ENCODE measurements around the gene SLC22A6.

Gene SLC22A6

GRCh38 chr11:63010934-63011439, 26.2 kb upstream of the SLC22A6 start:
- TF ChIP-seq, protein P1, sequence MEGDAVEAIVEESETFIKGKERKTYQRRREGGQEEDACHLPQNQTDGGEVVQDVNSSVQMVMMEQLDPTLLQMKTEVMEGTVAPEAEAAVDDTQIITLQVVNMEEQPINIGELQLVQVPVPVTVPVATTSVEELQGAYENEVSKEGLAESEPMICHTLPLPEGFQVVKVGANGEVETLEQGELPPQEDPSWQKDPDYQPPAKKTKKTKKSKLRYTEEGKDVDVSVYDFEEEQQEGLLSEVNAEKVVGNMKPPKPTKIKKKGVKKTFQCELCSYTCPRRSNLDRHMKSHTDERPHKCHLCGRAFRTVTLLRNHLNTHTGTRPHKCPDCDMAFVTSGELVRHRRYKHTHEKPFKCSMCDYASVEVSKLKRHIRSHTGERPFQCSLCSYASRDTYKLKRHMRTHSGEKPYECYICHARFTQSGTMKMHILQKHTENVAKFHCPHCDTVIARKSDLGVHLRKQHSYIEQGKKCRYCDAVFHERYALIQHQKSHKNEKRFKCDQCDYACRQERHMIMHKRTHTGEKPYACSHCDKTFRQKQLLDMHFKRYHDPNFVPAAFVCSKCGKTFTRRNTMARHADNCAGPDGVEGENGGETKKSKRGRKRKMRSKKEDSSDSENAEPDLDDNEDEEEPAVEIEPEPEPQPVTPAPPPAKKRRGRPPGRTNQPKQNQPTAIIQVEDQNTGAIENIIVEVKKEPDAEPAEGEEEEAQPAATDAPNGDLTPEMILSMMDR (conservative IDR thresholded peaks at IDR 0.05; ENCODE audit: low read depth, low read length) = no peak
- H3K4me3 ChIP-seq (ENCODE audit: low read depth, low read length) = no peak overlapping the region
- no peak for DNase-seq (ENCODE audit: low read depth)

- TF ChIP-seq, protein P1 (conservative IDR thresholded peaks at IDR 0.05; ENCODE audit: low read depth, low read length) = no peak
- H3K4me3 ChIP-seq (ENCODE audit: low read depth, low read length) = no peak overlapping the region
- no peak for DNase-seq (ENCODE audit: low read depth)
Observed at GRCh38 chr11:63007920-63008319, 23.2 kb upstream of the SLC22A6 start.

GRCh38 chr11:63001456-63001855, 16.7 kb upstream of the SLC22A6 start:
- TF ChIP-seq, protein P1 (conservative IDR thresholded peaks at IDR 0.05; ENCODE audit: low read depth, low read length) = no peak
- no peak for DNase-seq (ENCODE audit: low read depth)

GRCh38 chr11:62999649-63000048, 14.9 kb upstream of the SLC22A6 start:
- DNase-seq (ENCODE audit: low read depth) = no peak
- TF ChIP-seq, protein P1 (conservative IDR thresholded peaks at IDR 0.05; ENCODE audit: low read depth, low read length) = no peak
- no peak overlapping the region for H3K4me3 ChIP-seq (ENCODE audit: low read depth, low read length)

More at GRCh38 chr11:63001456-63001855, 16.7 kb upstream of the SLC22A6 start:
- no peak overlapping the region for H3K4me3 ChIP-seq (ENCODE audit: low read depth, low read length)

GRCh38 chr11:62999156-62999555, 14.4 kb upstream of the SLC22A6 start:
- no peak for DNase-seq (ENCODE audit: low read depth)
- TF ChIP-seq, protein P1 (conservative IDR thresholded peaks at IDR 0.05; ENCODE audit: low read depth, low read length) = no peak

GRCh38 chr11:62996271-62996670, 11.5 kb upstream of the SLC22A6 start:
- TF ChIP-seq, protein P1 (conservative IDR thresholded peaks at IDR 0.05; ENCODE audit: low read depth, low read length) = no peak
- DNase-seq (ENCODE audit: low read depth) = no peak
- no peak overlapping the region for H3K4me3 ChIP-seq (ENCODE audit: low read depth, low read length)

More at GRCh38 chr11:62999156-62999555, 14.4 kb upstream of the SLC22A6 start:
- H3K4me3 ChIP-seq (ENCODE audit: low read depth, low read length) = no peak overlapping the region

DNA sequence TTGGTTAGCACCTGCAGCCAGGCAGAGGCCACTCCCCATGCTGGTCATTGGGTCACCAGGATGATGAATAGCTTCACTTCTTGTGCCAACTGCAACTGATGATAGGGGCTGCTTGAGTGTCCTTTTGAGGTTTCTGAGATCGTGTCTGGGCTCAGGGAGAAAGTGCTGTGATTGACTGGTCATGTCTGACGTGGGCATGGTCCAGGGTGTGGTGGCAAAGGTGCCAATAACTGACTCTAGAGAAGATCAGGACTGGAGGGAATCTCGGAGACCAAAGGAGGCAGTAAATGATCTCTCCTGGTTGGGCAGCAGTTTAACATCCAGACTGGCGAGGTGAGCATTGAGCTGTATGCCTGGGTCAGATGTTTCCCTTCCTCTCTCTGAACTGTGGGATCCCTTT, 10.0 kb upstream of the SLC22A6 start:
- DNase-seq (ENCODE audit: low read depth) = no peak
- TF ChIP-seq, protein P1 (conservative IDR thresholded peaks at IDR 0.05; ENCODE audit: low read depth, low read length) = no peak
- no peak overlapping the region for H3K4me3 ChIP-seq (ENCODE audit: low read depth, low read length)
